GM23338 (cell line): Measurements from ENCODE around the gene RBP7. TPM values are rescaled to one million over a fixed set of nuclear protein-coding genes. Genes with fewer than 3 reads are reported as not detected.

Source experiments
- ATAC-seq: fragments of 200-7000 bp; cut with Tn5 transposase; 3 replicates; pipeline ENCODE4 v1.9.1; 2020
- DNase-seq: peaks from one replicate; pipeline ENCODE4 v3.0.0-alpha.2; 2015; ENCODE audit warnings: low spot score
- H2AFZ ChIP-seq: fragments of 200-600 bp; sonication (generic); 2 replicates; pipeline ENCODE4 v1.8.0; 2016; ENCODE audit warnings: antibody characterized with exemption, mild to moderate bottlenecking, moderate library complexity
- H3F3A ChIP-seq: fragments of 200-600 bp; sonication (generic); replicated peaks from 2 replicates; pipeline ENCODE4 v1.8.0; 2017; ENCODE audit warnings: antibody characterized with exemption, mixed run types, low read depth
- H3K27ac ChIP-seq: fragments of 200-600 bp; sonication (generic); 2 replicates; pipeline ENCODE4 v1.6.1; 2016; ENCODE audit warnings: low read depth
- H3K27me3 ChIP-seq: fragments of 200-600 bp; sonication (generic); 2 replicates; pipeline ENCODE4 v1.8.0; 2016; ENCODE audit warnings: mild to moderate bottlenecking, mixed run types, moderate library complexity; ENCODE audit not compliant: insufficient read depth
- H3K36me3 ChIP-seq: fragments of 200-600 bp; sonication (generic); 2 replicates; pipeline ENCODE4 v1.8.0; 2016; ENCODE audit warnings: mild to moderate bottlenecking; ENCODE audit not compliant: insufficient read depth
- H3K4me1 ChIP-seq: fragments of 200-600 bp; sonication (generic); 2 replicates; pipeline ENCODE4 v1.8.0; 2016; ENCODE audit warnings: mild to moderate bottlenecking, moderate library complexity; ENCODE audit not compliant: insufficient read depth
- H3K4me2 ChIP-seq: fragments of 200-600 bp; sonication (generic); 2 replicates; pipeline ENCODE4 v1.7.1; 2017; ENCODE audit warnings: mixed run types
- H3K4me3 ChIP-seq: fragments of 200-600 bp; sonication (generic); 2 replicates; pipeline ENCODE4 v1.6.1; 2016; ENCODE audit warnings: mixed run types
- H3K79me2 ChIP-seq: fragments of 200-600 bp; sonication (generic); replicated peaks from 2 replicates; pipeline ENCODE4 v1.8.0; 2017; ENCODE audit warnings: mild to moderate bottlenecking; ENCODE audit not compliant: insufficient read depth
- H3K9me2 ChIP-seq: fragments of 200-600 bp; sonication (generic); 2 replicates; pipeline ENCODE4 v1.8.0; 2017; ENCODE audit not compliant: insufficient read depth
- H4K20me1 ChIP-seq: fragments of 200-600 bp; sonication (generic); replicated peaks from 2 replicates; pipeline ENCODE4 v1.8.0; 2017; ENCODE audit warnings: mild to moderate bottlenecking; ENCODE audit not compliant: insufficient read depth
- H3K27ac Mint-ChIP-seq: 2 replicates; pipeline ENCODE4 v1.8.0; 2020; ENCODE audit warnings: inconsistent platforms, mild to moderate bottlenecking, moderate library complexity, mixed read lengths
- H3K27me3 Mint-ChIP-seq: 3 replicates; pipeline ENCODE4 v1.8.0; 2022; ENCODE audit warnings: low read depth, mild to moderate bottlenecking, moderate library complexity, mixed read lengths, inconsistent platforms; ENCODE audit not compliant: insufficient read depth, poor library complexity
- H3K36me3 Mint-ChIP-seq: 3 replicates; pipeline ENCODE4 v1.8.0; 2021; ENCODE audit warnings: low read depth, mild to moderate bottlenecking, inconsistent platforms, moderate library complexity, mixed read lengths
- H3K4me1 Mint-ChIP-seq: 3 replicates; pipeline ENCODE4 v1.8.0; 2020; ENCODE audit warnings: mild to moderate bottlenecking, inconsistent platforms, mixed read lengths
- H3K4me3 Mint-ChIP-seq: 3 replicates; pipeline ENCODE4 v1.8.0; 2021; ENCODE audit warnings: moderate library complexity, mild to moderate bottlenecking, inconsistent platforms, mixed read lengths
- H3K9me3 Mint-ChIP-seq: 3 replicates; pipeline ENCODE4 v1.8.0; 2020; ENCODE audit warnings: moderate library complexity, mild to moderate bottlenecking, inconsistent platforms, mixed read lengths
- CTCF ChIP-seq, 2 experiments: fragments of 200-600 bp in 1 of 2; sonication (generic) in 1 of 2; conservative IDR thresholded peaks; 2 replicates each; pipeline versions ENCODE4 v1.5.1 to v1.6.1; 2016 to 2017; ENCODE audit warnings: antibody characterized with exemption in 2 of 2, low read depth in 2 of 2, mild to moderate bottlenecking in 2 of 2, moderate library complexity in 1 of 2
- ETS1 ChIP-seq: IDR thresholded peaks from 2 replicates; pipeline ENCODE4 v1.6.1; 2016; ENCODE audit warnings: antibody characterized with exemption
- EZH2 ChIP-seq: fragments of 200-600 bp; sonication (generic); IDR thresholded peaks from one replicate; pipeline ENCODE4 v1.8.0; 2017; ENCODE audit warnings: antibody characterized with exemption, mild to moderate bottlenecking, low read depth; ENCODE audit not compliant: unreplicated experiment
- EZH2phosphoT487 ChIP-seq: fragments of 200-600 bp; sonication (generic); IDR thresholded peaks from one replicate; pipeline ENCODE4 v1.8.1; 2018; ENCODE audit warnings: antibody characterized with exemption; ENCODE audit not compliant: unreplicated experiment
- JUNB ChIP-seq: IDR thresholded peaks from one replicate; pipeline ENCODE4 v1.6.1; 2016; ENCODE audit warnings: antibody characterized with exemption; ENCODE audit not compliant: unreplicated experiment
- NANOG ChIP-seq: IDR thresholded peaks from 2 replicates; pipeline ENCODE4 v1.6.1; 2016; ENCODE audit warnings: antibody characterized with exemption, borderline replicate concordance
- POLR2AphosphoS5 ChIP-seq: IDR thresholded peaks from 2 replicates; pipeline ENCODE4 v1.6.1; 2016; ENCODE audit warnings: antibody characterized with exemption, low read depth
- REST ChIP-seq: IDR thresholded peaks from one replicate; pipeline ENCODE4 v1.6.1; 2018; ENCODE audit warnings: antibody characterized with exemption; ENCODE audit not compliant: unreplicated experiment
- ZNF114 ChIP-seq: fragments of 250-450 bp; sonication (Bioruptor Pico); IDR thresholded peaks from 2 replicates; pipeline ENCODE4 v1.5.0; 2020; ENCODE audit warnings: mild to moderate bottlenecking, moderate library complexity
- ZNF331 ChIP-seq: fragments of 250-450 bp; sonication (Bioruptor Pico); IDR thresholded peaks from 2 replicates; pipeline ENCODE4 v1.5.0; 2020; ENCODE audit warnings: low read depth, mild to moderate bottlenecking, moderate library complexity
- ZNF462 ChIP-seq: fragments of 250-450 bp; sonication (Bioruptor Pico); IDR thresholded peaks from 2 replicates; pipeline ENCODE4 v1.5.0; 2020; ENCODE audit warnings: mild to moderate bottlenecking, moderate library complexity
- polyA plus RNA-seq: library from polyadenylated mRNA; unstranded; fragments of >200 nt; fragmentation: Nextera tagmentation; extraction: Ambion mirVana; gene quantifications from 2 replicates; pipeline ENCODE4 v1.2.1, GENCODE V29; 2016
- total RNA-seq: library from RNA; depleted of rRNA; stranded (reverse); fragments of >200 nt; shearing (Covaris generic); gene quantifications from 2 replicates; pipeline ENCODE4 v1.2.3, GENCODE V29; 2014

The RBP7 gene
- total and polyA plus RNA-seq, 2 experiments from 2014 or later = 3.2 to 16.7 TPM

GRCh38 chr1:9985001-9985400 is 12.0 kb upstream of the RBP7 start (continued):
- TF ChIP-seq ZNF114 (CRISPR knock-in tag) = no peak
- no peak for TF ChIP-seq ZNF331 (CRISPR knock-in tag)
- no peak for TF ChIP-seq ETS1
- no peak for TF ChIP-seq CTCF (conservative IDR thresholded peaks at IDR 0.05; ENCODE audit: low read depth in 2 of 2)
- no peak for TF ChIP-seq EZH2
- no peak for TF ChIP-seq NANOG

GRCh38 chr1:9989773-9990172 is 7.3 kb upstream of the RBP7 start:
- Histone ChIP-seq H2AFZ (peak overlapping the region; percentile 23; the same call in 1 of the 2 replicates), H3K36me3 (no peaks in the 10 kb centered on the region), H3K4me2 (no peak overlapping the region), H3K9me2 (no peaks in the 10 kb centered on the region), H4K20me1 (no peaks in the 10 kb centered on the region), H3K27me3 (no peaks in the 10 kb centered on the region), H3K27ac (no peak overlapping the region), H3K4me1 (no peaks in the 10 kb centered on the region), H3K79me2 (no peaks in the 10 kb centered on the region), H3F3A (no peaks in the 10 kb centered on the region), H3K4me3 (no peak overlapping the region)
- TF ChIP-seq JUNB (no peak), NANOG (no peak), POLR2AphosphoS5 (no peak), ZNF462 (no peak), EZH2 (no peak), REST (no peak), EZH2phosphoT487 (no peak)
- Mint-ChIP-seq H3K27me3 (peaks cover 1% of the 10 kb centered on the region), H3K27ac (no peak overlapping the region), H3K36me3 (no peaks in the 10 kb centered on the region), H3K4me3 (no peak overlapping the region), H3K9me3 (no peaks in the 10 kb centered on the region), H3K4me1 (no peaks in the 10 kb centered on the region)
- DNase-seq (no peak), ATAC-seq (peak; percentile 46)
